Ovary (tissue), 9 donors: ENCODE measurements around the gene INPP5D. TPM values are rescaled to one million over a fixed set of nuclear protein-coding genes. Genes with fewer than 3 reads are reported as not detected.

Experiments used
- DNase-seq, 5 donors: peaks; one replicate each; pipeline ENCODE4 v3.0.0-alpha.2; 2019 to 2020
- H3K27ac ChIP-seq, 2 donors: fragments of 200-600 bp; one replicate each; pipeline versions ENCODE4 v1.5.1 to v1.8.0; 2019 to 2022
- H3K27me3 ChIP-seq: fragments of 200-600 bp; one replicate; pipeline ENCODE4 v1.8.0; 2022
- H3K36me3 ChIP-seq: fragments of 200-600 bp; sonication (generic); one replicate; pipeline ENCODE4 v1.5.1; 2019
- H3K4me1 ChIP-seq: one replicate; pipeline ENCODE4 v1.8.1; 2013; ENCODE audit warnings: mild to moderate bottlenecking, moderate library complexity; ENCODE audit not compliant: insufficient read depth
- H3K4me3 ChIP-seq: fragments of 200-600 bp; sonication (generic); one replicate; pipeline ENCODE4 v1.5.1; 2017
- H3K9me3 ChIP-seq, 2 donors: fragments of 200-600 bp in 1 of 2; sonication (generic) in 1 of 2; one replicate each; pipeline versions ENCODE4 v1.5.1 to v1.8.1; 2013 to 2019; ENCODE audit warnings: mild to moderate bottlenecking in 1 of 2, moderate library complexity in 1 of 2
- EP300 ChIP-seq: sonication (generic); formaldehyde crosslinking; IDR thresholded peaks from one replicate; pipeline ENCODE4 v1.6.1; 2017; ENCODE audit warnings: antibody characterized with exemption
- POLR2A ChIP-seq: fragments of 450-650 bp; IDR thresholded peaks from one replicate; pipeline ENCODE4 v1.6.1; 2017; ENCODE audit warnings: antibody characterized with exemption, mild to moderate bottlenecking, moderate library complexity
- WGBS, 3 donors: extraction: QIAGEN DNeasy Blood & Tissue Kit in 1 of 3; methylation state at CpG; one replicate each; pipeline versions ENCODE4 v1.1.5 to v1.1.7; 2013 to 2017; 5-methylcytosine and 5-hydroxymethylcytosine counted together
- intact Hi-C, 4 donors: fragments of 100-400 bp; cut with DNase I; formaldehyde crosslinking; loops; one replicate each; pipeline versions ENCODE4 v1.11.0 to v1.15.1; 2022 to 2023
- polyA plus RNA-seq, 2 donors: library from polyadenylated mRNA; stranded (reverse); fragments of 200-250 nt in 1 of 2; fragments of 350-450 nt in 1 of 2; fragmentation: Illumina TruSeq in 1 of 2; extraction: RNeasy Lipid Tissue Mini Kit (QIAGEN cat#74804) in 1 of 2; gene quantifications; one replicate each; pipeline ENCODE4 v1.2.3, GENCODE V29; 2013 to 2014
- total RNA-seq, 7 donors: library from RNA; depleted of rRNA in 2 of 7; stranded (reverse); fragments of >200 nt in 2 of 7; fragmentation: NEBNext Ultra II Directional in 3 of 7; extraction: Animal tissue kit (Norgen Biotek cat#: 25700) in 3 of 7; gene quantifications; one replicate each; pipeline versions ENCODE4 v1.1.0 to v1.2.4, GENCODE V29; 2016 to 2023
- TF ChIP-seq, protein P1 (sequence below), 3 donors: fragments of 450-650 bp in 2 of 3; fragments of 200-600 bp in 1 of 3; IDR thresholded peaks; one replicate each; pipeline versions ENCODE4 v1.5.1 to v1.8.0; 2016 to 2022; ENCODE audit warnings: antibody characterized with exemption in 3 of 3, mild to moderate bottlenecking in 1 of 3
- donor health status: DM: no; HTN: no; CAD: no; lungs with moderate emphysema.
- donor health status: DM: no; HTN: no; CAD: no.
- donor health status: Bipolar disorder and iron deficiency.
- donor health status: DM: yes; HTN: yes; CAD: no.
- donor health status: DM: no; HTN: no; CAD: no.
- donor health status: DM: yes; HTN: yes; CAD: no.

INPP5D gene
- total and polyA plus RNA-seq, 9 donors = 4.1 to 14.4 (median 7.7) TPM

DNA sequence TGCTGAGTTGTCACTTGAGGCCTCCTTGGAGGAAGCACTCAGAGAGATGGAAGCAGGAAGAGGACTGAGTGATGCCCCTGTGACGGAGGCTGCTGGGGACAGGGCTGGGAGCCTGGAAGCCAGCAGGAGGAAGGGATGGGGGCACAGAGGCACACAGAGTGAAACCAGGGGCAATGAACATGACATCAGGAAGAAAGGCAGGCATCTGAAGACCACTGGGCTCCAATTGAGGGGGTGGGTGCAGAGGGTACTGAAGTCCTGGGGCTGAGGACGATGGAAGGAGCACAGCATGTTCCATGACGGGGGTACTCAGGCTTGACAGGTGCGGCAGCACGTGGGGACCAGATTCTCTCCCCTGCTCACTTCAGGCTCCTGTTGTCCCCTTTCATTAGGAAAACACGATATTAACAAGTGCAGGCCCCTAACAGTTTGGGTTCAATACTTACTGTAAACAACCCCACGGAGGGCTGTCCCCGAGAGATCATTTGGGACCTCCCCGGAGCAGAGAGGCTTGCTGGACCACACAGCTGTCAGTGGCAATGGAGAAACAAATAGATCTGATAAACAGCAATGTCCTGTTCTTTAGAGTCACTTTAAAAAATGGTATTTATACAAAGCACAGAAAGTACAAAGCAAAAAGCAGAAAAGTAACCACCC, 8.7 kb downstream of the INPP5D start:
- Histone ChIP-seq H3K27ac (no peak overlapping the region), H3K4me3 (no peak overlapping the region), H3K9me3 (no peaks in the 10 kb centered on the region), H3K4me1 (no peaks in the 10 kb centered on the region), H3K36me3 (no peaks in the 10 kb centered on the region), H3K27me3 (no peaks in the 10 kb centered on the region)
- TF ChIP-seq EP300 (no peak), POLR2A (no peak)
- TF ChIP-seq, protein P1, sequence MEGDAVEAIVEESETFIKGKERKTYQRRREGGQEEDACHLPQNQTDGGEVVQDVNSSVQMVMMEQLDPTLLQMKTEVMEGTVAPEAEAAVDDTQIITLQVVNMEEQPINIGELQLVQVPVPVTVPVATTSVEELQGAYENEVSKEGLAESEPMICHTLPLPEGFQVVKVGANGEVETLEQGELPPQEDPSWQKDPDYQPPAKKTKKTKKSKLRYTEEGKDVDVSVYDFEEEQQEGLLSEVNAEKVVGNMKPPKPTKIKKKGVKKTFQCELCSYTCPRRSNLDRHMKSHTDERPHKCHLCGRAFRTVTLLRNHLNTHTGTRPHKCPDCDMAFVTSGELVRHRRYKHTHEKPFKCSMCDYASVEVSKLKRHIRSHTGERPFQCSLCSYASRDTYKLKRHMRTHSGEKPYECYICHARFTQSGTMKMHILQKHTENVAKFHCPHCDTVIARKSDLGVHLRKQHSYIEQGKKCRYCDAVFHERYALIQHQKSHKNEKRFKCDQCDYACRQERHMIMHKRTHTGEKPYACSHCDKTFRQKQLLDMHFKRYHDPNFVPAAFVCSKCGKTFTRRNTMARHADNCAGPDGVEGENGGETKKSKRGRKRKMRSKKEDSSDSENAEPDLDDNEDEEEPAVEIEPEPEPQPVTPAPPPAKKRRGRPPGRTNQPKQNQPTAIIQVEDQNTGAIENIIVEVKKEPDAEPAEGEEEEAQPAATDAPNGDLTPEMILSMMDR (IDR thresholded peaks at IDR 0.05) = no peak
- intact Hi-C loops = no loop called here
- no peak for DNase-seq
- 63 to 67% (median 64%) methylated on average over 9 of the region's 9 CpGs for WGBS, 3 donors

DNA sequence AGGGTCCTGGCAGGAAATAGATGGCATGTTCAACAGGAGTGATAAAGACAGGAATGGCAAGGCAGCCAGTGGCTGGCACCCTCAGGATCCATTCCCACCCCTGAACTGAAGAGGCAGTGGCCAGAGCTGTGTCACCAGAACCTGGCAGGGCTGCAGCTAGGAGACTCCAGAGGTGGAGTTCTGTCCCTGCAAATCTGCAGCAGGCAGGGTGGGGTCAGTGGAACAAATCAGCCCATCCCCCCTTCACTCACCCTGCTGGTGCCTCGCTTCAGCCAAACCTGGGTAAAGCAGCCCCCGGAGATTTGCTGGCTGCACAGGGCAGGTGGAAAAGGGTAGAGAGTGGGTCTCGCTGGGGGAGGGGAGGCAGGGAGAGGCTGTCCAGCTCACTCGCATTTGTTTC, 12.7 kb downstream of the INPP5D start:
- WGBS, 3 donors = 55 to 79% (median 70%) methylated on average over 4 of the region's 4 CpGs
- Histone ChIP-seq H3K9me3 (no peaks in the 10 kb centered on the region), H3K36me3 (no peaks in the 10 kb centered on the region), H3K27ac (no peak overlapping the region), H3K27me3 (no peaks in the 10 kb centered on the region), H3K4me1 (no peaks in the 10 kb centered on the region), H3K4me3 (no peak overlapping the region)
- no peak for DNase-seq
- intact Hi-C loops = no loop called here
- TF ChIP-seq POLR2A (no peak), EP300 (no peak)
- TF ChIP-seq, protein P1 (IDR thresholded peaks at IDR 0.05) = no peak

DNA sequence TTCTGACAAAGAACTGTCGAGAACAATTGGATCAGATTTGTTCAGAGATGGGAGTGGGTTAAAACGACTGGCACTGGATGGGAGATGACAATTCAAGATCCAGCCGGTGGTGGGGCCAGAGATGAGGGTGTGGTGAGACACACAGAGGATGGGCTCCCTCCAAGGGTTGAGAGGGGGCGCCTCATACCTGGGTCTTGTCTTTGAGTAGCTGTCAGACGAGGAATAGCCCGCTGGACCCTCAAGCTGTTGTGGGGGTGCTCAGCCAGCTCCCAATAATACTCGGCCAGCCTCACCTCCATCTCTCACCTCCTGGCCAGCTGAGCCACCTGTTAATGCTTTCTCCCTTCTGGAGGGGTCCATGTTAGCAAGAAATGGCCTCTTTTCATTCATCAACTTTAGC, 14.0 kb downstream of the INPP5D start:
- no peaks in the 10 kb centered on the region for H3K36me3 ChIP-seq
- TF ChIP-seq EP300 (no peak), POLR2A (no peak)
- TF ChIP-seq, protein P1 (IDR thresholded peaks at IDR 0.05) = no peak
- intact Hi-C loops = no loop called here
- no peak overlapping the region for H3K4me3 ChIP-seq
- H3K4me1 ChIP-seq = no peaks in the 10 kb centered on the region
- 62 to 71% (median 70%) methylated on average over 7 of the region's 7 CpGs for WGBS, 3 donors
- no peak overlapping the region for H3K27ac ChIP-seq
- no peak for DNase-seq
- no peaks in the 10 kb centered on the region for H3K9me3 ChIP-seq
- H3K27me3 ChIP-seq = no peaks in the 10 kb centered on the region

DNA sequence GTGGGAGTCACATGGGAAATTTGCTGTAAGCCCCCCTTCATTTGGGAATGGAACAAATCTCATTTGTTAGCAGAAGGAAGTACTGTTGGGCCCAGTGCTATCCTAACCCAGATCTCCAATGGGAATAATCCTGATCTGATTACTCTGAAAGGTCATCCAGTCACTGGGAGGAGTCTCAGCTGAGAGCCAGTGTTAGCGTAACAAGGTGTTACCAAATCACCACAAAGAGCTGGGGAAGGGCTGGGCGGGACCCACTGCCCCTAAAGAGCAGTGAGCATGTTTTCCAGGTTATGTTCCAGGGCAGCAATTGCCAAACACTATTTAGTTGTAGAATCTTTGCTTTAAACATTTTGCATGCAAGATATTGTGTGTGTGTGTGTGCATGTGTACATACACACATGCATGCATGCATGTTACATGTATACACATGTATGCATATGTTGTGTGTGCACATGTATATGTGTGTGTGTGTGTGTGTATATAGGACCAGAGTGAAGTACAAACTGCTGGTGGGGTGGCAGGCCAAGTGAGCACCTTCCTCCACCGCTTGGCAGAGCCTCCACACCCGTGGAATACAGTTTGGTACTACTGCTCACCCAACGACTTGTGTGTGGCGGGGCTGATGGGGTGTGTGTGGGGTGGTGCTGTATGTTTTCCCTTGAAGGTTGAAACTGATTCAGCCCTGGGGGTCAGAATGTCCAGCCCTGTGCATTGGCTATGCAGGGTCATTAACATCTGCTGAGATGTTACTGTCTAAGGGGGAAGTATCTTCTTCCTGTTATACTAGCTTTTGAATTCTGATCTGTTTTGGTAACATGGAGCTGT, 15.2 kb downstream of the INPP5D start:
- Histone ChIP-seq H3K27ac (no peak overlapping the region), H3K36me3 (no peaks in the 10 kb centered on the region), H3K4me1 (no peaks in the 10 kb centered on the region), H3K27me3 (no peaks in the 10 kb centered on the region), H3K4me3 (no peak overlapping the region), H3K9me3 (no peaks in the 10 kb centered on the region)
- TF ChIP-seq, protein P1 (IDR thresholded peaks at IDR 0.05) = no peak
- TF ChIP-seq POLR2A = no peak
- 64 to 82% (median 77%) methylated on average over 6 of the region's 6 CpGs for WGBS, 3 donors
- DNase-seq = no peak
- intact Hi-C loops = no loop called here
